ENCODE results near the gene CIP2A.
"Not testable (repeated sequence)": the region's sequence is repeated elsewhere in the genome, so short reads cannot be mapped to it uniquely, and the experiment has no call there.

CIP2A gene

DNA sequence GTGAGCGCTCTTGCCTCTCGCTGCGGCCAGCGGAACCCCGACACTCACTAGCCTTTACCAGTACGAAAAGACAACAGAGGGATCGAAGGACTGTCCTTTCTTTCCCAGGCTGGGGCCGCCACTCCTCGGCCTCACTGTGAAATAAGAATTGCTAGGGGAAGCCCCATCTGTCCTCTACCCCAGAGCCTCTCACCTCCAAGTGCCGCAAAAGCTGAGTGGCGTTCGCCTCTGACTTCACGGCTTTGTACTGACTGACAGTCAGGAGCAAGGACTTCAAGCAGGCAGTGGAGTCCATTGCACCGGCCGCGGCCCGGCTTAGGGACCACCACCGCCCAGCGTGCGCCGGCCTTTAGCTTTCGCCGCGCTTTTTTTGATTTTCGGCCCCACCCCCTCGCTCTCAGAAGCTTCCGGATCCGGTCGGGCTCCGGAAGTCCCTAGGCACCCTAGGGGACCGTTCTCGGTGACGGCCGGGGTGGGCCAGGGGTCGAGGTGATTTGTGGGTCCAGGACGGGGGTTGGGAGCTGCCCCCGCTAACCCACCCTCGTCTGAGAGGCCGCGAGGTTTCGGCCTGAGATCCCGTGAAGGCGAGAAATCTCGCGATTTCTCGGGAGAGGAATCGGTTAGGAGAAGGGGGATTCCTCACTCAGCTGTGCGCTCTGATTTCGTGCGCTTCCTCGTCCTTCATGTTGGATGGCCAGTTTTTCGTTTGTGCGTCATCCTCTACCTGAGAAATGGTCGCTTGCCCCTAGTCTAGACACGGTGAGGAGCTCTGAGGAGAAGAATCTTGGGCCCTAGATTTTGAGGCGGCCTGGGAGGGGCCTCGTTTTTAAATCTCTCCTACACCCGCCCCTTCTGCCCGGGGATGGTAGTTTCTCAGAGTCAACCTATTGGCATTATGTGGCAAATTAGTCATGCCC, at the start of gene CIP2A, which contains the start of gene DZIP3:
Gene CIP2A (minus strand): TSS at position 358 of the 917 bp plus-strand sequence. CDS start 63 bp downstream, at position 295.
Gene DZIP3 (plus strand): TSS at position 642 of the 917 bp plus-strand sequence. CDS start 15,685 bp downstream, outside the sequence.
- TF ChIP-seq, protein P1, sequence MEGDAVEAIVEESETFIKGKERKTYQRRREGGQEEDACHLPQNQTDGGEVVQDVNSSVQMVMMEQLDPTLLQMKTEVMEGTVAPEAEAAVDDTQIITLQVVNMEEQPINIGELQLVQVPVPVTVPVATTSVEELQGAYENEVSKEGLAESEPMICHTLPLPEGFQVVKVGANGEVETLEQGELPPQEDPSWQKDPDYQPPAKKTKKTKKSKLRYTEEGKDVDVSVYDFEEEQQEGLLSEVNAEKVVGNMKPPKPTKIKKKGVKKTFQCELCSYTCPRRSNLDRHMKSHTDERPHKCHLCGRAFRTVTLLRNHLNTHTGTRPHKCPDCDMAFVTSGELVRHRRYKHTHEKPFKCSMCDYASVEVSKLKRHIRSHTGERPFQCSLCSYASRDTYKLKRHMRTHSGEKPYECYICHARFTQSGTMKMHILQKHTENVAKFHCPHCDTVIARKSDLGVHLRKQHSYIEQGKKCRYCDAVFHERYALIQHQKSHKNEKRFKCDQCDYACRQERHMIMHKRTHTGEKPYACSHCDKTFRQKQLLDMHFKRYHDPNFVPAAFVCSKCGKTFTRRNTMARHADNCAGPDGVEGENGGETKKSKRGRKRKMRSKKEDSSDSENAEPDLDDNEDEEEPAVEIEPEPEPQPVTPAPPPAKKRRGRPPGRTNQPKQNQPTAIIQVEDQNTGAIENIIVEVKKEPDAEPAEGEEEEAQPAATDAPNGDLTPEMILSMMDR (IDR thresholded peaks at IDR 0.05; ENCODE audit: control extremely low read depth, extremely low read depth, low read depth, missing control alignments) = no peak
- ChIA-PET POLR2A (interaction anchor here (0.9 to 1.1 kb wide), 3 partner anchors 10 to 13 kb away, joined by 3 to 4 read pairs (median 3); no protein-coding TSS in a partner anchor), CTCF (interaction anchor here (1.0 to 2.3 kb wide), 12 partner anchors 9 to 326 kb away, joined by 3 to 17 read pairs (median 4); no protein-coding TSS in a partner anchor)
- peak; percentile 92 for DNase-seq (ENCODE audit: extremely low spot score)

DNA sequence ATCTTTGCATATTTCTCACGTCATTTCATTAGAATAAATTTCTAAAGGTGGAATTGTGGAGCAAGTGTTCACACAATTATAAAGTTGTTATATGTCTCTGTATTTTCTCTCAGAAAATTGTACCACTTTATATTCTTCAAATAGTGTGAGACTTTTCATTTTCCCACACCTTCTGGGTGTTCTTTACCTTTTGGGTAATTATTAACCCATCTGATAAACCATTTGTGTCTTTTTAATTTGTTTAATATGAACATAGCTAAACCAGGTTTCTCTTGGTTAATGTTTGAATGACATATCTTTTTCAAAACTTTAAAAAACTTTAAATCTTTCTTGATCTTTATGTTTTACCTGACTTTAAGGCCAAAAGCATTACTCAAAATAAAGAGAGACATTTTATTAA, 40.7 kb upstream of the CIP2A start:
- CTCF ChIA-PET = interaction anchor here (1.1 kb wide), 1 partner anchor 13 kb away, joined by 4 read pairs; no protein-coding TSS in a partner anchor

DNA sequence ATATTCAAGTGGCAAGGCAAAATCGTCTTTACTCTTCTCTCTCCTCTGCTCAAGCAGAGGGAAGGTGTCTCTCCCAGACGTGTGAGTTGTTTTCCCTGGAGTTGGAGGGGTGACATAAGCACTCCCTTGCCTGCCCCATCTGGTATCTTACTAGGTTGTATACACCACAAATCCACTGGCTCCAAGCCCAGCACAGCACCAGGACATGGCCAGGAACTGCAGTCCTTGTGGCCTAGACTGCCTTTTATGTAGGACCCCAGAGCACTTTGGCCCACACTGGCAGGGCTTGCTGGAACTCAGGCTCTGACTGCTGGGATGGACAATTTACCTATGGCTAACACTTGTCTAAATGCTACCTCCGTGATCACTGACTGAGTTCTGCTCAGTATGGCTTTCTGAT, 34.3 kb upstream of the CIP2A start:
- TF ChIP-seq, protein P1 (IDR thresholded peaks at IDR 0.05; ENCODE audit: control extremely low read depth, extremely low read depth, low read depth, missing control alignments) = no peak
- CTCF ChIA-PET = no interaction called here
- POLR2A ChIA-PET = no interaction called here
- DNase-seq (ENCODE audit: extremely low spot score) = no peak

More for the DNA sequence above, 40.7 kb upstream of the CIP2A start:
- DNase-seq (ENCODE audit: extremely low spot score) = no peak
- POLR2A ChIA-PET = interaction anchor here (0.5 kb wide), 1 partner anchor 151 kb away, joined by 3 read pairs; no protein-coding TSS in a partner anchor
- TF ChIP-seq, protein P1 (IDR thresholded peaks at IDR 0.05; ENCODE audit: control extremely low read depth, extremely low read depth, low read depth, missing control alignments) = no peak

DNA sequence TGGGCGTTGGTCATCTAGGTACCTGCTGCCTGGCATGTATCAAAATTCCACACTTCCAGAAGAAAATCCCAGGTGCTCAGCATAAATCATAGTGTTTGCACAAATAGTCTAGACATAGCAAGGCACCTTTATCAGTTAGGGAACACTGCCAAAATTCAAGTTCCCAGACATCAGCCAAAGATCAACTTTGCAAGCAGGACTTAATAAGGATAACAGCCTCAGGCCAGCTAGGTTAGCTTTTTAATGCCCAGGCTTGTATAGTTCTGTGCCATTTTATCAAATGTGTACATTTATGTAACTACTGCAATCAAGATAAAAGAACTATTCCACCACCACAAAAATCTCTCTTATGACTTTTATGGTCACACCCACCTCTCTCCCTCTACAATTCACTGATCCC, 31.0 kb upstream of the CIP2A start:
- CTCF ChIA-PET = interaction anchor here (0.8 kb wide), 1 partner anchor 9 kb away, joined by 3 read pairs; no protein-coding TSS in a partner anchor
- POLR2A ChIA-PET = no interaction called here
- TF ChIP-seq, protein P1 (IDR thresholded peaks at IDR 0.05; ENCODE audit: control extremely low read depth, extremely low read depth, low read depth, missing control alignments) = no peak
- DNase-seq (ENCODE audit: extremely low spot score) = no peak

DNA sequence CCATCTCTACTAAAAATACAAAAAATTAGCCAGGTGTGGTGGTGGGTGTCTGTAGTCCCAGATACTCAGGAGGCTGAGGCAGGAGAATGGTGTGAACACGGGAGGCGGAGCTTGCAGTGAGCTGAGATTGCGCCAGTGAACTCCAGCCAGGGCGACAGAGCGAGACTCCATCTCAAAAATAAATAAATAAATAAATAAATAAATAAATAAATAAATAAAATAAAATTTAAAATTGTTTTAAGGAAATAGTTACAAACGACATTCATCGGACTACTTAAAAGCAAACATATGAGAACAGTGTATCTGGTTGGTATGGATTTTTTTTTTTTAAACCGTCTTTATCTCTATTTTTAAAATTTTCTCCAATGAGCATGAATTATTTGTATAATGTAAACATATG, 26.9 kb upstream of the CIP2A start:
- CTCF ChIA-PET = interaction anchor here (0.8 to 1.5 kb wide), 2 partner anchors 10 to 18 kb away, joined by 3 read pairs; no protein-coding TSS in a partner anchor
- DNase-seq (ENCODE audit: extremely low spot score); POLR2A ChIA-PET: not testable (repeated sequence)

DNA sequence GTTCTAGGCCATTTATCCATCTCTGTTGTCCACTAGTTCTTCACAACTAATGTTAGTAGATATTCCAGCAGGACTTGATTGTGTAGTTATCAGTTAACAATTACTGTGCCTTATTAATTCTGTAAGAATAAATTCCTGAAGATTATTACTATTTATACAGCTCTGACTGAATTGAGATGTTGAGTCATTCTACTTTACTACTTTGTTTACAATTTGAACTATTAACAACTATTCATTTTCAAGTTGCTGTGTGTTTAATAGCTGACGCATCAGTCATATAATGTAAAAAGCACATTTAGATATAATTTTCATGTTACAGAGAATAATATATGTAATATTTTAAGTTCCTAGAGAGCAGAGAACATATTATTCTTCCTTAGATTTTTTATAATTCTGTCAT, 21.4 kb upstream of the CIP2A start:
- no peak for DNase-seq (ENCODE audit: extremely low spot score)
- ChIA-PET POLR2A (no interaction called here), CTCF (interaction anchor here (1.1 to 1.5 kb wide), 3 partner anchors 9 to 59 kb away, joined by 3 to 4 read pairs (median 4); no protein-coding TSS in a partner anchor)
- TF ChIP-seq, protein P1 (IDR thresholded peaks at IDR 0.05; ENCODE audit: control extremely low read depth, extremely low read depth, low read depth, missing control alignments) = no peak
